NT2/D1 (cell line): ENCODE measurements around the gene FMC1.
"Not testable (repeated sequence)": the region's sequence is repeated elsewhere in the genome, so short reads cannot be mapped to it uniquely, and the experiment has no call there.

ENCODE experiments used
- DNase-seq: peaks from one replicate; pipeline ENCODE4 v3.0.0-alpha.2; 2011; ENCODE audit warnings: low read depth, low spot score
- H3K27me3 ChIP-seq: 2 replicates; pipeline ENCODE4 v1.6.0; 2011; ENCODE audit warnings: mild to moderate bottlenecking; ENCODE audit not compliant: insufficient read length, insufficient read depth
- H3K36me3 ChIP-seq: 2 replicates; pipeline ENCODE4 v1.6.1; 2011; ENCODE audit warnings: mild to moderate bottlenecking, low read length, mixed read lengths; ENCODE audit not compliant: insufficient read depth, insufficient read length
- H3K4me1 ChIP-seq: 2 replicates; pipeline ENCODE4 v1.5.1; 2011; ENCODE audit not compliant: insufficient read depth, insufficient read length
- H3K4me3 ChIP-seq: 2 replicates; pipeline ENCODE4 v1.5.1; 2011; ENCODE audit warnings: low read depth; ENCODE audit not compliant: insufficient read length
- H3K9ac ChIP-seq: 2 replicates; pipeline ENCODE4 v1.6.0; 2011; ENCODE audit warnings: low read depth; ENCODE audit not compliant: insufficient read length
- H3K9me3 ChIP-seq: 2 replicates; pipeline ENCODE4 v1.5.1; 2011; ENCODE audit warnings: mild to moderate bottlenecking, low read length; ENCODE audit not compliant: insufficient read depth
- SUZ12 ChIP-seq: IDR thresholded peaks from 2 replicates; pipeline ENCODE4 v1.6.1; 2011; ENCODE audit not compliant: insufficient read length, insufficient read depth; ENCODE audit errors: extremely low read depth
- YY1 ChIP-seq: IDR thresholded peaks from 2 replicates; pipeline ENCODE4 v1.6.1; 2011; ENCODE audit not compliant: insufficient read length, insufficient read depth
- ZNF274 ChIP-seq: IDR thresholded peaks from 2 replicates; pipeline ENCODE4 v1.6.1; 2011; ENCODE audit warnings: mild to moderate bottlenecking, low read depth, low read length

FMC1 gene

DNA sequence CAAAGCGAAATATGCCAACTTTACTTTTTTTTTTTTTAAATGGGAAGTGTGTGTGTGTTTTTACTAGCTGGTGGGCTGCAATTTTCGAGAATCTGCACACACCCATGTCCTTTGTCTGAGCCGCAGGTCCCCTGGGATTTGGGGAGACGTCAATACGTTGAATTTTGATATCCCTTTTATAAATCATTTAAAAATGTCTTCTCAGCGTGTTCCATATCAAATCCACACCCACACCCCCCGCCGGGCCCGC is 404 bp upstream of the FMC1 start:
- Histone ChIP-seq H3K9ac (peak overlapping the region; percentile 99), H3K27me3 (no peaks in the 10 kb centered on the region), H3K36me3 (peaks cover 5% of the 10 kb centered on the region), H3K4me3 (peak overlapping the region; percentile 96), H3K9me3 (no peaks in the 10 kb centered on the region), H3K4me1 (no peaks in the 10 kb centered on the region)
- TF ChIP-seq ZNF274 = no peak
- TF ChIP-seq SUZ12 = no peak
- no peak for TF ChIP-seq YY1
- DNase-seq = no peak

- H3K9me3 ChIP-seq = no peaks in the 10 kb centered on the region
- peaks cover 15% of the 10 kb centered on the region for H3K36me3 ChIP-seq
- H3K27me3 ChIP-seq = no peaks in the 10 kb centered on the region
- DNase-seq = no peak
- TF ChIP-seq SUZ12 (no peak), YY1 (no peak), ZNF274 (no peak)
- H3K9ac ChIP-seq = peak overlapping the region; percentile 99
- H3K4me3 ChIP-seq = peak overlapping the region; percentile 96
- H3K4me1 ChIP-seq = no peaks in the 10 kb centered on the region
These were observed 664 bp downstream of the FMC1 start for GRCh38 chr7:139341776-139342226.

GRCh38 chr7:139345042-139345441 is 3.9 kb downstream of the FMC1 start:
- Histone ChIP-seq H3K4me1 (no peaks in the 10 kb centered on the region), H3K9ac (no peak overlapping the region), H3K27me3 (no peaks in the 10 kb centered on the region), H3K9me3 (no peaks in the 10 kb centered on the region), H3K4me3 (no peak overlapping the region), H3K36me3 (peaks cover 19% of the 10 kb centered on the region)
- no peak for DNase-seq
- no peak for TF ChIP-seq YY1
- TF ChIP-seq SUZ12 = no peak
- no peak for TF ChIP-seq ZNF274

- Histone ChIP-seq H3K9me3 (no peaks in the 10 kb centered on the region), H3K9ac (no peak overlapping the region), H3K4me3 (no peak overlapping the region), H3K4me1 (no peaks in the 10 kb centered on the region), H3K36me3 (peaks cover 16% of the 10 kb centered on the region), H3K27me3 (no peaks in the 10 kb centered on the region)
- TF ChIP-seq YY1 = no peak
- no peak for TF ChIP-seq ZNF274
- TF ChIP-seq SUZ12 = no peak
- DNase-seq = no peak
These were observed 9.9 kb downstream of the FMC1 start for GRCh38 chr7:139351027-139351426.

- Histone ChIP-seq H3K9me3 (no peaks in the 10 kb centered on the region), H3K4me1 (no peaks in the 10 kb centered on the region), H3K36me3 (peaks cover 4% of the 10 kb centered on the region), H3K9ac (no peak overlapping the region), H3K27me3 (no peaks in the 10 kb centered on the region), H3K4me3 (no peak overlapping the region)
- DNase-seq = no peak
- TF ChIP-seq SUZ12 (no peak), YY1 (no peak), ZNF274 (no peak)
These were observed 13.6 kb downstream of the FMC1 start for GRCh38 chr7:139354729-139355128.

- TF ChIP-seq ZNF274 (no peak), SUZ12 (no peak), YY1 (no peak)
- H3K4me3 ChIP-seq = no peak overlapping the region
- H3K4me1 ChIP-seq = no peaks in the 10 kb centered on the region
- no peaks in the 10 kb centered on the region for H3K9me3 ChIP-seq
- no peaks in the 10 kb centered on the region for H3K27me3 ChIP-seq
- no peak overlapping the region for H3K9ac ChIP-seq
- peaks cover 4% of the 10 kb centered on the region for H3K36me3 ChIP-seq
- DNase-seq = no peak
These were observed 14.2 kb downstream of the FMC1 start for GRCh38 chr7:139355320-139355719.

- H3K4me3 ChIP-seq = peak overlapping the region; percentile 96
- not testable (repeated sequence) for H3K9ac ChIP-seq, H3K4me1 ChIP-seq, H3K36me3 ChIP-seq, H3K27me3 ChIP-seq, H3K9me3 ChIP-seq, DNase-seq
These were observed 16.8 kb downstream of the FMC1 start for GRCh38 chr7:139357729-139358506.
